ENCODE data around the gene CALML6.

GRCh38 chr1:1929639-1930545, 14.8 kb downstream of the CALML6 start:
- no peak for TF ChIP-seq CTCF (conservative IDR thresholded peaks at IDR 0.05; ENCODE audit: low read depth, low read length)
- TF ChIP-seq EZH2 (IDR thresholded peaks at IDR 0.05; ENCODE audit: borderline replicate concordance, low read depth, low read length, poor library complexity, severe bottlenecking), result no peak
